Hepatocyte (in vitro differentiated cells): ENCODE measurements around the gene CD177. TPM values are rescaled to one million over a fixed set of nuclear protein-coding genes. Genes with fewer than 3 reads are reported as not detected.
"Not testable (repeated sequence)": the region's sequence is repeated elsewhere in the genome, so short reads cannot be mapped to it uniquely, and the experiment has no call there.

Experiments used
- DNase-seq: peaks from one replicate; pipeline ENCODE4 v3.0.0-alpha.2; 2016; ENCODE audit warnings: low spot score
- H2AFZ ChIP-seq: fragments of 200-600 bp; sonication (generic); 2 replicates; pipeline ENCODE4 v1.6.0; 2016; ENCODE audit warnings: antibody characterized with exemption, mild to moderate bottlenecking
- H3K27ac ChIP-seq: fragments of 200-600 bp; sonication (generic); 2 replicates; pipeline ENCODE4 v1.5.1; 2016; ENCODE audit warnings: mild to moderate bottlenecking
- H3K27me3 ChIP-seq: fragments of 200-600 bp; sonication (generic); 2 replicates; pipeline ENCODE4 v1.6.1; 2016
- H3K36me3 ChIP-seq: fragments of 200-600 bp; sonication (generic); replicated peaks from 2 replicates; pipeline ENCODE4 v1.5.1; 2016; ENCODE audit warnings: low read depth; ENCODE audit not compliant: insufficient read depth
- H3K4me1 ChIP-seq: fragments of 200-600 bp; sonication (generic); 2 replicates; pipeline ENCODE4 v1.5.1; 2016; ENCODE audit warnings: mild to moderate bottlenecking, moderate library complexity; ENCODE audit not compliant: insufficient read depth
- H3K4me2 ChIP-seq: fragments of 200-600 bp; sonication (generic); 2 replicates; pipeline ENCODE4 v1.6.0; 2016
- H3K4me3 ChIP-seq: fragments of 200-600 bp; sonication (generic); 2 replicates; pipeline ENCODE4 v1.5.1; 2016; ENCODE audit warnings: mild to moderate bottlenecking
- H3K79me2 ChIP-seq: fragments of 200-600 bp; sonication (generic); 2 replicates; pipeline ENCODE4 v1.6.0; 2017; ENCODE audit warnings: mild to moderate bottlenecking
- H3K9me2 ChIP-seq: fragments of 200-600 bp; sonication (generic); replicated peaks from 2 replicates; pipeline ENCODE4 v1.6.0; 2017; ENCODE audit warnings: mild to moderate bottlenecking; ENCODE audit not compliant: insufficient read depth
- H3K9me3 ChIP-seq: fragments of 200-600 bp; sonication (generic); 2 replicates; pipeline ENCODE4 v1.5.1; 2016; ENCODE audit warnings: low read depth, mild to moderate bottlenecking
- H4K20me1 ChIP-seq: fragments of 200-600 bp; sonication (generic); 2 replicates; pipeline ENCODE4 v1.6.0; 2016; ENCODE audit warnings: mild to moderate bottlenecking; ENCODE audit not compliant: insufficient read depth, poor library complexity, severe bottlenecking
- EZH2 ChIP-seq: fragments of 200-600 bp; sonication (generic); IDR thresholded peaks from 2 replicates; pipeline ENCODE4 v1.6.1; 2016; ENCODE audit warnings: antibody characterized with exemption, mild to moderate bottlenecking, borderline replicate concordance
- EZH2phosphoT487 ChIP-seq: fragments of 200-600 bp; sonication (generic); IDR thresholded peaks from one replicate; pipeline ENCODE4 v1.6.1; 2018; ENCODE audit warnings: antibody characterized with exemption, mild to moderate bottlenecking, low read depth, moderate library complexity; ENCODE audit not compliant: unreplicated experiment, severe bottlenecking
- WGBS: methylation state at CpG from one replicate; pipeline ENCODE4 v1.1.6; 2016; ENCODE audit warnings: low lambda C conversion rate; ENCODE audit errors: missing lambda C conversion rate; 5-methylcytosine and 5-hydroxymethylcytosine counted together
- polyA plus RNA-seq: library from polyadenylated mRNA; unstranded; fragments of >200 nt; fragmentation: Nextera tagmentation; extraction: Ambion mirVana; gene quantifications from 2 replicates; pipeline ENCODE4 v1.2.1, GENCODE V29; 2016
- total RNA-seq: library from RNA; depleted of rRNA; stranded (reverse); fragments of >200 nt; gene quantifications from 2 replicates; pipeline ENCODE4 v1.2.3, GENCODE V29; 2014
- TF ChIP-seq, protein P1 (sequence below): fragments of 200-600 bp; sonication (generic); IDR thresholded peaks from 2 replicates; pipeline ENCODE4 v1.5.1; 2016; ENCODE audit warnings: antibody characterized with exemption, mild to moderate bottlenecking; ENCODE audit not compliant: poor library complexity

The CD177 gene
- total and polyA plus RNA-seq, 2 experiments from 2014 or later, result 0.30 TPM; not detected in 1

DNA sequence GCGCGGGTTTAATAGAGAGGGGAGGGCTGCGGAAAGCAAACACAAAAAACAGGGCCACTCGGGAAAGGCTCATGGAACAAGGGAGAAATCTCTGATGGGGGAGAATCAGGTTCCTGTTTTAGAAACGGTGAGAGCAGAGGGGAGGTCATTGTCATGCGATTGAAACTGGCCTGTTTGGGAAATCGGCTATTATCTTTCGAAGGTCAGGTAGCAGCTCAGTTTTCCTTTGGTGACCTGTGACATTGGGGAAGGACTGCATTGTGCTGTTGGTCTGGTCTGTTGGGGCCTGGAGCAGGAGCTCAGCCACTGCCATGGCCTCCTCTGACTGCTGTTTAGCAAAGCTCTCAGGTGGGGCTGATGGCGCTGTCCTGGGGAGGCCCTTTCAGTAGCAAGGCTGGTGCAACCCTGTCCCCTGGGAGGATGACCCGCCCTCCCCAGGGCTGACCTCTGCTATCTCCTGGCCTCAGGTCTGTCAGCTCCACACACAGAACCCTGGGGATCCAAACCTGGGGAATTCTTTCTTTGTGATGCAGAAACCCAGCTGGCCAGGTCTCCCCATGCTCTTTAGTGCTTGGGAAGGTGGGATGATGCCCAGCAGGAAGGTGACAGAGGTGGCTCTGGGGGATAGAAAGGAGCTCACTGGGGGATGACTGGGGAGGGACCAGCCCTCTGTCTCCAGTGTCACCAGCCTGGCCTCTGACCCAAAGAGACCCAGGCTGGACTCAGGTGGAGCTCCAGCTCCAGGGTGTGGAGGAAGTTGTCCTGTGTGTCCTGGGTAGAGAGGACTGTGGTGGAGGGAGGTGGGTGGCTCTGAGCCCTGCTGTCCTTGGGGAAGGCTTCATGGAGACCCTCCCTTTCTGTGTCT, 21.2 kb upstream of the CD177 start:
- no peak for DNase-seq
- Histone ChIP-seq H4K20me1 (no peaks in the 10 kb centered on the region), H3K4me2 (no peak overlapping the region), H3K4me3 (no peak overlapping the region), H2AFZ (no peak overlapping the region), H3K79me2 (no peaks in the 10 kb centered on the region), H3K27ac (no peak overlapping the region), H3K9me3 (no peaks in the 10 kb centered on the region), H3K27me3 (no peaks in the 10 kb centered on the region), H3K4me1 (no peaks in the 10 kb centered on the region), H3K36me3 (no peaks in the 10 kb centered on the region), H3K9me2 (no peaks in the 10 kb centered on the region)
- TF ChIP-seq, protein P1, sequence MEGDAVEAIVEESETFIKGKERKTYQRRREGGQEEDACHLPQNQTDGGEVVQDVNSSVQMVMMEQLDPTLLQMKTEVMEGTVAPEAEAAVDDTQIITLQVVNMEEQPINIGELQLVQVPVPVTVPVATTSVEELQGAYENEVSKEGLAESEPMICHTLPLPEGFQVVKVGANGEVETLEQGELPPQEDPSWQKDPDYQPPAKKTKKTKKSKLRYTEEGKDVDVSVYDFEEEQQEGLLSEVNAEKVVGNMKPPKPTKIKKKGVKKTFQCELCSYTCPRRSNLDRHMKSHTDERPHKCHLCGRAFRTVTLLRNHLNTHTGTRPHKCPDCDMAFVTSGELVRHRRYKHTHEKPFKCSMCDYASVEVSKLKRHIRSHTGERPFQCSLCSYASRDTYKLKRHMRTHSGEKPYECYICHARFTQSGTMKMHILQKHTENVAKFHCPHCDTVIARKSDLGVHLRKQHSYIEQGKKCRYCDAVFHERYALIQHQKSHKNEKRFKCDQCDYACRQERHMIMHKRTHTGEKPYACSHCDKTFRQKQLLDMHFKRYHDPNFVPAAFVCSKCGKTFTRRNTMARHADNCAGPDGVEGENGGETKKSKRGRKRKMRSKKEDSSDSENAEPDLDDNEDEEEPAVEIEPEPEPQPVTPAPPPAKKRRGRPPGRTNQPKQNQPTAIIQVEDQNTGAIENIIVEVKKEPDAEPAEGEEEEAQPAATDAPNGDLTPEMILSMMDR, result no peak
- TF ChIP-seq EZH2phosphoT487 (no peak), EZH2 (no peak)
- WGBS, result 68% methylated on average over 10 of the region's 10 CpGs

DNA sequence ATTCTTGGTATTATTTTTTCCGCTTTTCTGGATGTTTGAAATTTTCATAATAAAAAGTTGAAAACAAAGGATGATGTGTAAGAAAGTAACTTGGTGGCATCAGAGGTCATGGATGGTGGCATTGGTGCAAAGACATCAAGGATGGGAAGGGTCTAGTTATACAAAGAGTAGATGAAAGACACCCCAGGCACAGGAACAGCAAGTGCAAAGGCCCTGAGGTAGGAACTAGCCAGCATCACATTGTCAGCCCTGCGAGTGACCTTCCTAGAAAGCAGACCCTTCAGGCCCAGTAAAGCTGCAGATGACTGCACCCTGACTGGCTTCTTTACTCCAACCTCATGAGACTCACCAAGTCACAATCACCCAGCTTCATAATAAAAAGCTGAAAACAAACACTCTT, 17.0 kb upstream of the CD177 start:
- H3K9me2 ChIP-seq, result not testable (repeated sequence)
- 91% methylated on average over 2 of the region's 2 CpGs for WGBS

DNA sequence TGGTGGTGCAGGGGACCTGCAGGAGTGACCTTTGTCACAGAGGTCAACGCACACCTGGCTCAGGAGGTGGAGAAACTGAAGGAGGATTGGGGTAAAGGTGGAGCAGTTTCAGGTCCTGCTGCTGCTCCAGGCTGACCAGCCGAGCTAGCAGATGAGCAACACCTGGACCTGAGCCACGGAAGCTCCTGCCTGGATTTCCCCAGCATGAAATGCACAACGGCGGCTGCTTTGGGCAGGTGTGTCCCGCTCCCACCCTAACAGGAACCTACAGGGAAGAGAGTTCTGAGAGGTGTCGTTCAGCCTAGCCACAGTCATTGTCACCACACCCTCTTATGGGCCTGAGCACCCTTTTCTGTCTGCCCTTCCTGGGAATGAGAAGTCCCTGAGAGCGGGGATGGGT, 15.7 kb upstream of the CD177 start:
- H3K4me3 ChIP-seq, result no peak overlapping the region
- no peak overlapping the region for H3K27ac ChIP-seq
- H3K27me3 ChIP-seq, result no peaks in the 10 kb centered on the region
- H3K4me1 ChIP-seq, result no peaks in the 10 kb centered on the region
- no peaks in the 10 kb centered on the region for H3K9me3 ChIP-seq
- no peaks in the 10 kb centered on the region for H3K79me2 ChIP-seq
- no peaks in the 10 kb centered on the region for H3K9me2 ChIP-seq
- no peak for DNase-seq
- H2AFZ ChIP-seq, result no peak overlapping the region
- no peak overlapping the region for H3K4me2 ChIP-seq
- no peaks in the 10 kb centered on the region for H3K36me3 ChIP-seq
- no peaks in the 10 kb centered on the region for H4K20me1 ChIP-seq
- TF ChIP-seq, protein P1, result no peak
- TF ChIP-seq EZH2phosphoT487 (no peak), EZH2 (no peak)
- WGBS, result 88% methylated on average over 8 of the region's 8 CpGs

More for the DNA sequence above, 17.0 kb upstream of the CD177 start:
- not testable (repeated sequence) for H3K27ac ChIP-seq, H3K4me1 ChIP-seq, H3K79me2 ChIP-seq, H3K4me2 ChIP-seq, H3K9me3 ChIP-seq, H3K4me3 ChIP-seq, H3K27me3 ChIP-seq, H2AFZ ChIP-seq, H4K20me1 ChIP-seq, H3K36me3 ChIP-seq, DNase-seq

DNA sequence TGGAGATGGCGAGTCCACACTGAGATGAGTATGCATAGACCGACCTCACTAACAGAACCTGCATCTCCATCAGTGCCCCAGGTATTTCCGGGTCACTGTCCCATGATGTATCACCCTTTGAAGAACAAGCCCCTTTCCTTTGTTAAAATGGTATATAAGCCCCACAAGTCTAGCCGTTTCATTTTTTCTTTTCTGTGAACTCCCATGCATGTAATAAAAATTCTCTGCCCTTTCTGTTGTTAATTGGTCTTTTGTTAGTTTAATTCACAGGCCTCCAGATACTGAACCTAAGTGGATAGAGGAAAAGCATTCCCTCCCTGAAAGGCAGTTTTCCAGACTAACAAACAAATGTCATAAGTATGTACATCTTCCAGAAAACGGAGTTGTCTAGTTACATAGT, 15.0 kb upstream of the CD177 start:
- H3K4me1 ChIP-seq, result no peaks in the 10 kb centered on the region
- no peaks in the 10 kb centered on the region for H3K79me2 ChIP-seq
- H2AFZ ChIP-seq, result no peak overlapping the region
- H3K27me3 ChIP-seq, result no peaks in the 10 kb centered on the region
- H3K4me2 ChIP-seq, result no peak overlapping the region
- no peak overlapping the region for H3K4me3 ChIP-seq
- no peaks in the 10 kb centered on the region for H3K36me3 ChIP-seq
- 83% methylated on average over 5 of the region's 5 CpGs for WGBS
- H3K27ac ChIP-seq, result no peak overlapping the region
- no peaks in the 10 kb centered on the region for H4K20me1 ChIP-seq
- H3K9me3 ChIP-seq, result no peaks in the 10 kb centered on the region
- DNase-seq, result no peak
- H3K9me2 ChIP-seq, result no peaks in the 10 kb centered on the region
- TF ChIP-seq EZH2phosphoT487 (no peak), EZH2 (no peak)
- TF ChIP-seq, protein P1, result no peak

DNA sequence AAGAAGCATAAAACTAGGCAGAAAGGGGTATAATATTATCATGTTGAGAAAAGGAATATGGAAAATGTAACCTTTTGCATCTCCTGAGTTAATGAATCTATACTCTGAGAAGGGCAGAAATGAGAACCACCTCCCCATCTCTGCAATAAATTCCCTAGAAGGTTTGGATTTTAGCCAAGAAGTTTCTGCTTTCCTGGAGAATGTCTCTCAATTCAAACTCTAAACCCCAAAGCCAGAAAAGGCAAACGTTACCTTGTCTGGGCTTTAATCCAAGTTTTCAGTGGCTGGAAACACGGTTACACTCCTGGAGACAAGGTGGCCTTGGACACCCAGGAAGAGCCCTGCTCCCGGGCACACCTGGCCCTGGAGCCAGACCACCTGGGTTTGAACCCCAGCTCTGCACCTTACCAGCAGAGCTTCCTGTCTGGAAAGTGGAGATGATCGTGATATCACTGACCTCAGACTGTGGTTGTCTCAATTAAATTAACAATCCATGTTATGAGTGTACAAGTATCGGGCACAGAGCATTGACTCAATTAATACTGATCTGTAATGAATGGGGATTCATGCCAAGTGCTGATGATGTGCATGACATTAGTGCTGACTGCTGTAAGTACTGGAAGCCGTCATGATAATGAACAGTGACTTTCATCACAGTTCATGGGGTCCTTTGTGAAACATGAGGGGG, 14.1 kb upstream of the CD177 start:
- not testable (repeated sequence) for H3K9me3 ChIP-seq, H3K36me3 ChIP-seq, H3K27ac ChIP-seq, H3K79me2 ChIP-seq, H4K20me1 ChIP-seq, DNase-seq, H2AFZ ChIP-seq, H3K4me2 ChIP-seq, H3K9me2 ChIP-seq, H3K4me3 ChIP-seq, H3K4me1 ChIP-seq, H3K27me3 ChIP-seq
- 58% methylated on average over 6 of the region's 6 CpGs for WGBS

DNA sequence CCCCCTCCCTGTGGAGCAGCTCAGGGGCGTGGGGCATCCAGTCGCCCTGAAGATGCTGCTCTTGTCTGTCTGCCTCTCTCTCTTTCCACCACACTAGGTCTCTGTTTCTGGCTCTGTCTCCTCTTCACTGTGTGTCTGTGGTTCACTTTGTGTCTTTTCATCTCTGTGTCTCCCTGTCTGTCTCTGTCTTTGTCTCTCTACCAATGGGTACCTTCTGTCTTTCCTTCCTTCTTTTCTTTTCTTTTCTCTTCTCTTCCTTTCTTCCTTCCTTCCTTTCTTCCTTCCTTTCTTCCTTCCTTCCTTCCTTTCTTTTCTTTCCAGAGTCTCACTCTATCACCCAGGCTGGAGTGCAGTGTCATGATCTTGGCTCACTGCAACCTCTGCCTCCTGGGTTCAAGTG, 13.4 kb upstream of the CD177 start:
- H3K4me3 ChIP-seq, H3K79me2 ChIP-seq, DNase-seq, H3K27me3 ChIP-seq, H2AFZ ChIP-seq, H3K27ac ChIP-seq, H3K9me2 ChIP-seq, H3K9me3 ChIP-seq, H4K20me1 ChIP-seq, H3K4me1 ChIP-seq, H3K4me2 ChIP-seq, H3K36me3 ChIP-seq: not testable (repeated sequence)
- 67% methylated on average over 2 of the region's 2 CpGs for WGBS
